ENCODE measurements around the gene TMEM119.

GRCh38 chr12:108597559-108598471, at the start of gene TMEM119:
- TF ChIP-seq POLR2AphosphoS5 (IDR thresholded peaks at IDR 0.05; ENCODE audit: low read depth, low read length) (peak; percentile 47; the same call in 1 of the 2 replicates), NFIC (IDR thresholded peaks at IDR 0.05; ENCODE audit: borderline replicate concordance) (no peak), SIN3A (IDR thresholded peaks at IDR 0.05; ENCODE audit: borderline replicate concordance, low read depth, low read length) (no peak)
- TF ChIP-seq, protein P1, sequence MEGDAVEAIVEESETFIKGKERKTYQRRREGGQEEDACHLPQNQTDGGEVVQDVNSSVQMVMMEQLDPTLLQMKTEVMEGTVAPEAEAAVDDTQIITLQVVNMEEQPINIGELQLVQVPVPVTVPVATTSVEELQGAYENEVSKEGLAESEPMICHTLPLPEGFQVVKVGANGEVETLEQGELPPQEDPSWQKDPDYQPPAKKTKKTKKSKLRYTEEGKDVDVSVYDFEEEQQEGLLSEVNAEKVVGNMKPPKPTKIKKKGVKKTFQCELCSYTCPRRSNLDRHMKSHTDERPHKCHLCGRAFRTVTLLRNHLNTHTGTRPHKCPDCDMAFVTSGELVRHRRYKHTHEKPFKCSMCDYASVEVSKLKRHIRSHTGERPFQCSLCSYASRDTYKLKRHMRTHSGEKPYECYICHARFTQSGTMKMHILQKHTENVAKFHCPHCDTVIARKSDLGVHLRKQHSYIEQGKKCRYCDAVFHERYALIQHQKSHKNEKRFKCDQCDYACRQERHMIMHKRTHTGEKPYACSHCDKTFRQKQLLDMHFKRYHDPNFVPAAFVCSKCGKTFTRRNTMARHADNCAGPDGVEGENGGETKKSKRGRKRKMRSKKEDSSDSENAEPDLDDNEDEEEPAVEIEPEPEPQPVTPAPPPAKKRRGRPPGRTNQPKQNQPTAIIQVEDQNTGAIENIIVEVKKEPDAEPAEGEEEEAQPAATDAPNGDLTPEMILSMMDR (IDR thresholded peaks at IDR 0.05) = no peak
- TF ChIP-seq, protein P2, sequence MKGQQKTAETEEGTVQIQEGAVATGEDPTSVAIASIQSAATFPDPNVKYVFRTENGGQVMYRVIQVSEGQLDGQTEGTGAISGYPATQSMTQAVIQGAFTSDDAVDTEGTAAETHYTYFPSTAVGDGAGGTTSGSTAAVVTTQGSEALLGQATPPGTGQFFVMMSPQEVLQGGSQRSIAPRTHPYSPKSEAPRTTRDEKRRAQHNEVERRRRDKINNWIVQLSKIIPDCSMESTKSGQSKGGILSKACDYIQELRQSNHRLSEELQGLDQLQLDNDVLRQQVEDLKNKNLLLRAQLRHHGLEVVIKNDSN (IDR thresholded peaks at IDR 0.05; ENCODE audit: borderline replicate concordance, low read depth) = no peak
